Stimulated activated CD8-positive, alpha-beta memory T cell treated with anti-CD3 and anti-CD28 coated beads, Interleukin-15, amount 100 ng/mL, for 24 hours (primary cell): ENCODE data around the gene ABLIM3.

ENCODE experiments used
- DNase-seq: peaks from one replicate; pipeline ENCODE4 v3.0.0-alpha.2; 2020; ENCODE audit warnings: low read depth

Gene ABLIM3

GRCh38 chr5:149133795-149134777 lies 7.2 kb upstream of the ABLIM3 start:
- DNase-seq, result no peak

- DNase-seq, result no peak
Observed at GRCh38 chr5:149134778-149135500, 6.4 kb upstream of the ABLIM3 start.

DNA sequence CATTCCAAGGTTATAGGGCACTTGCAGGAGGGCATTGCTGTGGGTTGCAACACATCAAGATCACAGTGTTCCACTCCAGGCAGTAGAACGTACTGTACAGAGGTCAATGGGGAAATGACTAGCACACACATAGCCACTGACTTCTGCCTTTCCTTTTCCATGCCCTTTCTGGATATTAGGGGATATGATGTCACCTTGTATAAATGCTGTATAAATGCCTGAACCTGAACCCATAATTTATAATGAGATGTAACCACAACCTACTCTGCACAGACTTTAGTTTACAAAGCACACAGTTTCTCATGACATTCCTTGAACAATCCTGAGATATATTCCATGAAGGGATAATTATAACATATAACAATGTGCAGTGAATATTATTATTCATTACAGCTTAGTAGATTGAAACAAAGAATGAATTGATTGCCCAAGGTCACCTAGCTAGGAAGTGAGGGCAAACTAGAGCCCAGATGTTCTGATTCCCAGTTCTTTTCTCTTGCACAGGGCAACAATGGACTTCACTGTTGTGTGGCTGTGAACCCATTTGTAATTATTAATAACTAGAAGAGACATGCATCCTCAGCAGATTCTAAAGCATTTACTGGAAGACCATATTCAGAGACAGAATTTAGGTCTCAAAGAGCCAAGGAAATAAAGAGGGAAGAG lies 5.6 kb upstream of the ABLIM3 start:
- DNase-seq, result no peak

GRCh38 chr5:149138182-149138923 lies 2.9 kb upstream of the ABLIM3 start:
- no peak for DNase-seq

DNA sequence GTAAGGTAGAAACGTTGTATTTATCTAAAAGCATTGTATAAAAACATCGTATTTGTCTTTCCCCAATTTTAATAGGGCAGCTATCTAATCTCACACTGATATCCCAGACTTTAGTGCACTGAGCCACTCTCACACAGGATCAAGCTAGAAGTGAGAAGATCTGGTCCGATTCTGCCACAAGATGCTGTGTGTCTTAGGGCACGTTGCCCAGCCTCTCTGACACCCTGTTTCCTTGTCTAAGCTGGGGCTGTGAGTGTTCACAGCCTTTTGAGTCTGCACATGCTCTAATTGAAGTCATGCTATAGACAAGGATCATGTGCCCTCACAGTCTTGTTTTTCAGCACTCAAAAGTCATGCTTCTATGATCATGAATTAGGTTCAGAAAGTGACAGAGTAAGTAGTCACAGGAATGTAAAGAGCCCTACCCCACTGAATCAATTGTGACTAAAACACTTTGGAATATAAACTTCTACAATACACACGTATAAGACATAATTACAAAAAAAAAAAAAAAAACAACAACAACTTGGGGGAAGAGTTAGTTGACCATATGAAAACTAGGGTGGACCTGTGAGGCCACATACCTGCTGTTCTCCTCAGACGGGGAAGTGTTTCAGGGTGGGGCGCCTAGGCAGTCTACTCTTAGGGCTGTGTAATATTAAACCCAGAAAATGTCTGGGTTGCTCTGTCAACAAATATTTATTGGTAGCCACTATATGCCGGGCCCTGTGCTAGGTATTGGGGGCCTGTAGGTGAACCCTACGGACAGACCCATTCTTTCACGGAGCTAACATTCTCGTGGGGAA lies 893 bp upstream of the ABLIM3 start:
- no peak for DNase-seq

GRCh38 chr5:149141957-149142851 lies 911 bp downstream of the ABLIM3 start:
- no peak for DNase-seq

DNA sequence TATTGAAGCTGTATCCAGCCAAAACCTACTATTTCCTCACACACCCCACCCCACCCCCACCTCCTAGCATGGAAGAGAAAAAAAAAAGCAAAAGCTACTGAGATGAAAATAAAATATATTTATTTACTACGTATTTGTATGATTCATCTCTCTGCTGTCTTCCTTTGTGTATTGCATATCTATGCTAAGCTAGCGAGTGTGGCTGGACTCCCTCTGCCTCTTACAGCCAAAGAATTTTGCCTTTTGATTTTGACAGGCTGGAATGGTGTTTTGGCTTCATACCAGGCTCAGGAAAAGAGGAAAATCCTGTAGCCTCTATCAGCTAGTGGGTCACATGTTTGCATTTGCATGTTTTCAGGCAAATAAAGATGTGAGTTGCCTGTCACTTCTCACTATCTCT lies 2.2 kb downstream of the ABLIM3 start:
- no peak for DNase-seq

- DNase-seq, result no peak
Observed at GRCh38 chr5:149144637-149145036, 3.3 kb downstream of the ABLIM3 start.

DNA sequence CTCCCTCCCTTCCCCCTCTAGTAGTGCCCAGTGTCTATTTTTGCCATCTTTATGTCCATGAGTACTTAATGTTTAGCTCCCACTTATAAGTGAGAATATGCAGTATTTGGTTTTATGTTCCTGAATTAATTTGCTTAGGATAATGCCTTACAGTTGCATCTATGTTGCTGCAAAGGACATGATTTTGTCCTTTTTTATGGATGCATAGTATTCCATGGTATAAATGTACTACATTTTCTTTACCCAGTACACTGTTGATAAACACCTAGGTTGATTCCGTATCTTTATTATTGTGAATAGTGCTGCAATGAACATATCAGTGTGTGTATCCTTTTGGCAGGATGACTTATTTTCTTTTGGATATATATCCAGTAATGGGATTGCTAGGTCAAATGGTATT lies 3.8 kb downstream of the ABLIM3 start:
- DNase-seq, result no peak

DNA sequence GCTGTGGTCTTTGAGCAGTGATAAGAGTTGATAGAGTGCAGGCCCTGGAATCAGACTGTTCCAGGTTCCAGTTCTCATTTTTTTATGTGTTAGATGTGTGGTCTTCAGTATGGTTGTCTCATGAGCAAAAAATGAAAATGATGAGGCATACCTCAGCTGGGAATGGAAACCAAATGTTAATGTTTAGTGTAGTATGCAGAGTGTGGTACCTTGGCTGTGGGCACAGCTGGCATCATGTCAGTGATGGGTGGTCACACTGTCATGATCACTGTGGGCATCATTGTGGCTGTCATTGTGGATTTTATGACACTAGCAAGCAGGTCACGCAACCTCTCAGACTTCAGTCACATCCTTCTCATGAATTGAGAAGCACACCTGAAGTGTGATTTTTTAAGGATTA lies 6.4 kb downstream of the ABLIM3 start:
- no peak for DNase-seq

DNA sequence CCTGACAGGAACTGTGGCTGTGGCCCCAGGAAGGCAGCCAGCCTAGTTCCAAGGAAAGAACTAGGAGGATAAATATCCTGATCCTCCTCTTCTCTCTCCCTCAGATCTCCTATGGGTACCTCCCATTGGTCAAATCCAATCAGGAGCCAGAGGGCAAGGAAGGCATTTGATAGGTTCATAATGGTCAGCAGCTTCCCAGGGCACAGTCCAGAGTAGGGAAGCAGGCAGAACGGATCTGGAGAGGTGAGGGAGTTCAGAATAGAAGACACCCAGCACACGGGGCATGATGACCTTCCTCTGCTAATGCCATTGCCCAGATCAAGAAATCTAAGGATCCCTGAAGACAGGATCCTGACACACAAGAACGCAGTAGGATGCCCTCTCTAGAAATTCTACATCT lies 8.6 kb downstream of the ABLIM3 start:
- no peak for DNase-seq

GRCh38 chr5:149150457-149150856 lies 9.2 kb downstream of the ABLIM3 start:
- DNase-seq, result no peak

DNA sequence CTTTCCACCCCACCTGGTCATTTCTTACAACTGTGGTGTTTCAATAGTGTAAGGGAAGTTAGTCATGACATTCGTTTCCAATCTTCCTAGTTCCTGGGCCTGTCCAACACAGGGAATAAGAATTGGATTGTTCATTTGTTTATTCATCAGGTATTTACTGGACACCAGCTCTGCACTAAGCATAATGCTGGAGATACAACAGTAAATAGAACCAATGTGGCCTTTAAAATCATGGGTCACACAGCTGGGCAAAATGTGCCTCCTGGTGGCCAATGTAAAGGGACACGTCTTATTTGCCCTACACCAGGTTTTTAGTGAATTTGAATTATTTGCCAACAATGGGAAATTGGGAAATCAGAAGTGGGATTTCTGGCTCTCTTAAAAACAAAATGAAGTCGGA lies 10.4 kb downstream of the ABLIM3 start:
- no peak for DNase-seq

GRCh38 chr5:149152317-149152746 lies 11.0 kb downstream of the ABLIM3 start:
- no peak for DNase-seq

GRCh38 chr5:149153193-149153750 lies 12.0 kb downstream of the ABLIM3 start:
- no peak for DNase-seq

DNA sequence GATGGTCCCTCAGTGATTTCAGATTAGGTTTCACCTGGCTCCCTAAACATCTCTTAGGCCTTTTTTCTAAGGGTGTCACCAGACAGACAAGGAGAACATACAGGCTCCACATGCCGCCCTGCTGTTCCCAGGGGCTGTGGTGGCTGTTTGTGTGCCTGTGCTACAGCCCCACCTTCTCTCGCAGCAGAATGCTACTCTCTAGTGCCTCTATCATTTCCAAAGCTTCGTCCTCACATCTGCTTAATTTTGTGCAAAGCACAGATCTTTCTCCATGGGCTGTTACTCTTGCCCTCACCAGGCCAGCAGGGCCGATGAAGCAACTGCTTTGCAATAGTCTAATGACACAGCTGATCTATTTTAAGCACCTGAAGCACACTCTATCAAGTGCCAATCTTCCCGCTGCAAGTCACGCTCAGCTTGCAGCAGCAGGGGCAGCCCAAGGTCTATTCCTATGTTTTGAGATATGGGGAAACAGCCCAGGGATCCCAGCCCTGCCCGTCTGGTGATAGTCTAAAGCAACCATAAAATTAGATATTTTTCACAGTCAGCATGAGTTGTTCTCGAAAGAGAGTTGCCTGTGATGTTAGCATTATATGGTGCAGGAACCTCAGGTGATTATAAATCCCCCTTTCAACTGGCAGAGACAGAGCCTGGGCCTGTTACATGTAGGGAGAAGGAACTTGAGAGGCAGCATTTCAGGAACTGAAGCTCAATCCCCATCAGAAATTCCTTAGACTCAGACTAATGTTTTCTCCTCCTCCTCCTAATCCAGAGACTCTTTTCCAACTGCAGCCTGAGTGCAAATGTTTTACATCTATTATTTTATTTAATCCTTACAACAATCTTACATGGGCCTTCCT lies 12.7 kb downstream of the ABLIM3 start:
- no peak for DNase-seq

- DNase-seq, result no peak
Observed at GRCh38 chr5:149154650-149155049, 13.4 kb downstream of the ABLIM3 start.

- DNase-seq, result no peak
Observed at GRCh38 chr5:149156435-149157083, 15.3 kb downstream of the ABLIM3 start.
